ENCODE measurements around the gene ZNF652.
"Not testable (repeated sequence)": the region's sequence is repeated elsewhere in the genome, so short reads cannot be mapped to it uniquely, and the experiment has no call there.

Gene ZNF652

DNA sequence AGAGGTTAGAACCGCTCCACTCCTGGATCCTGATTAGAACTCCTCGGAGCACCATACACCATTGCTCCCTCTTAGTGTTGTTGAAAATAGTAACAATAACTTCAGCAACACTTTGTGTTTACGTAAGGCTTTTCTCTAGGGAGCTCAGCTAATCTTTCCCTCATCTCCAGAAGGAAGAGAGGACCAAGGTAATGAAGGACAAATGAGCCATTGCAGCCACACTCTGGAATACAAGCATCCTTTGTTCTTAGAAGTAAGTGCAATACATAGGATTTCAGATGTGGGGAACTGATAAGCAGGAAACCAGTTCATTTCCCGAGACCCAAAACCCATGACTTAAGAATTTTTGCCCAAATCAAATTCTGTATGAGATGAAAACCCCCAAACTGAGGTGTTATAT lies 22.9 kb upstream of the ZNF652 start:
- DNase-seq = no peak

DNA sequence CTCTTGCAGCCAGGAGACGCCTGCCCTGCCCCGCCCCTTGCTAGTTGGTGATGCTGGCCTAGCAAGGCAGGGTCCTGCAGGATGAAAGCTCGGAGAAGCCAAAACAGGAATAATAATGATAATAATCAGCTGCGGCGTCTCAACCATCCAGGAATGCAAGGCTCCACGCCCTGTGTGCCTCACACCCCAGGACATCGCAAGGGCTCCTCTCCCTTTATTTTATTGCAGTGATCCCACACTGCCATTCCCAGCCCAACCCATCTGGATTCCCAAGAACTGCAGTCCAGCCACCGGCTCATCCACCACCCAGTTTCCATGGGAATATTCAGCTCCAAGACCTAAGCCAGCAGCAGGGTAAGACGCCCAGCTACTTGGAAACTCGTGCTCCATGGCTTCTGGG lies 21.0 kb upstream of the ZNF652 start:
- no peak for DNase-seq

DNA sequence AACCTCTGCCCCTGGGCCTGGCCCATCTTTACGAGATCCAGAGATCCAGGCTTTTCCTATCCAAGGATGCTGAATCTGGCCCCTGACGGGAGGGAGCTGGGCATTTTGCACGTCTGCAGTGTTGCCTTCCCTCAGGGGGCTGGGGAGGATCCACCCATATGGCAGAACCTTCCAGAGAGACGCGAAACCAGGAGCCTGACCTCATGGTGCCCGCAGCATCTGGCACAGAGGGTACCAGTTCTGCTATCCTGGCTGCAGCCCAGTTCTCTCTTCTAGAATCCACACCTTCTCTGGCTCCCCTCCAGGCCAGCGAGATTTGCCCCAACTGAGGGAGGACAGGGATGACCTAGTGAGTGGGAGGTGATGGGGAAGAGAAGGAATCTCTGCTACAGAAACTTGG lies 20.5 kb upstream of the ZNF652 start:
- DNase-seq = no peak

DNA sequence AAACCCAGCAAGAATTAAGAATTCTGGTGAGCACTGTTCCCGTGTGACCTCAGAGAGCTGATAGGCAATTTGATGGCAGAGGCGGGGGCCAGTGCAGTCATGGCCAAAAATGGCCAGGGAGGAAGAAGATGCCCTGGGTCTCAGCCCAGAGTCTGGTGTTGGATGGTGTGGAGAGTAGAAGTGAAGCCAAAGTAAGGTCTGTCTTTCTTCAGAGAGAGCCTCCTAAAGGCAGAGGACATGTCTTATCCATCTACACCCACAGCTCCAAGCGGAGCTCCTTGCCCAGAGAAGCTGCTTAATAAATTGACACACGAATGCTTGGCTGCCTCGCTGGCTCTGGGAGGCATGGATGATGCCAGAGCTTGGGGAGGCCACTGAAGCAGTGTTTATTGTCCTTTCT lies 19.7 kb upstream of the ZNF652 start:
- no peak for DNase-seq

DNA sequence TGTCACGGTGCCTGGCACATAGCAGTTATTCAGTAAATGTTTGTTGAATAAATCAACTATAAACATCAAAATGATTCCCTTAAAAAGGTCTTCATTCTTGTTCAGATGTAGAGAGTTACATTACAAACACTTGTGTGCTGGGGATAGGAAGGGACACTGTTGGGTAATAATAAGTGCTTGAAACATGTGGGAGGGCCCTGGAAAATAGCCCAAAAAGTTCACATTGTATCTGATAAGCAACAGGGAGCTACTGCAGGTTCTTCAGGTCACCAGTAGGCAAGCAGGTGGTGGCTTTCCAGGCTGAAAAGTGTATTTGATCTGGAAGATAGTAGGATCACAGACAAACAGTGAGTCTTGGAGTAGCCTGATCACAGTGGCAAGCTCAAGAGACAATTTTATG lies 19.0 kb upstream of the ZNF652 start:
- no peak for DNase-seq

DNA sequence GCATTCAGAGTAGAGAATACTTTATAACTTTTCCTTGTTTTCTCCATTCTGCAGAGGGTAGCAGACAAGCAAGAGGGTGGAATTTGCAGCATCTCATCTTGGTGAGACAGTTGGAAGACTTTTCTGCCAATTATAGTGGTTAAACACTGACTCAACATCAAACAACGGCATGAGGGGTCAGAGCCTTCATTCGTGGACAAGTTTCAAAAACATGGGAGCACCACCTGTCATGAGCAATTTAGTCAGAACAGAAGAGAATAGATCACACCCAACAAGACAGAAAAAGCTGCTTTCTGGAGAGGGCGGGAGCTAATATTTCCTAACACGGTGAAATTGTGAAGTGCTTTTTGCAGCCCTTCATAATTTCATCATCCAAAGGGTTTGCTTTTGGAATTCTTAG lies 17.9 kb upstream of the ZNF652 start:
- no peak for DNase-seq

DNA sequence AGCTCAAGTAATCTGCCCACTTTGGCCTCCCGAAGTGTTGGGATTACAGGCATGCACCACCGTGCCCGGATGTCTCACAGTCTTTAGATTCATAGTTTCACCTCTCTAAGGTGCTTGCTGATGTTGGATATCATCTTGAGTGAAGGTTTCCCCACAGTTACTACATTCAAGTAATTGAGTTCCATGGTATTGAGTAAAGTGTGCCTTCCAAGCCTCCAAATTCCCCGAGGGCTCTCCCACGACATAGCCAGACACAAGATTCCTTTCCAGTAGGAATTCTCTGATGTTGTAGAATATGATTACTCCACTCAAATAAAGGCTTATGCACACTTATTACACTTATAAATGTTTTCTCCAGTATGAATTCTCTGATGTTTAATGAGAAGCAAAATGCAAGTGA lies 16.3 kb upstream of the ZNF652 start:
- no peak for DNase-seq

DNA sequence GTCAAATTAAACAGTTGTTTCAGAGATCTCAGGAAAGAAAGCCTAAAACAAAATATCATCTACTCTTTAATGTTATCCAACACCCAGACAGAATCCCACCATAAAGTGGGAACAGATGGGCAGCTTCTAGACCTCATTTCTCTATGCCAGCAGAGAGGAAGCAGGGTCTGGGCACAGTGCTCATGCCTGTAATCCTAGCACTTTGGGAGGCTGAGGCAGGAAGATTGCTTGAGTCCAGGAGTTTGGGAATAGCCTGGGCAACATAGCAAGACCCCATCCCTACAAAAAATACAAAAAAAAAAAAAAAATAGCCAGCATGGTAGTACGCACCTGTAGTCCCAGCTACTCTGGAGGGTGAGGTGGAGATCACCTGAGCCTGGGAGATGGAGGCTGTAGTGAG lies 13.5 kb upstream of the ZNF652 start:
- no peak for DNase-seq

DNA sequence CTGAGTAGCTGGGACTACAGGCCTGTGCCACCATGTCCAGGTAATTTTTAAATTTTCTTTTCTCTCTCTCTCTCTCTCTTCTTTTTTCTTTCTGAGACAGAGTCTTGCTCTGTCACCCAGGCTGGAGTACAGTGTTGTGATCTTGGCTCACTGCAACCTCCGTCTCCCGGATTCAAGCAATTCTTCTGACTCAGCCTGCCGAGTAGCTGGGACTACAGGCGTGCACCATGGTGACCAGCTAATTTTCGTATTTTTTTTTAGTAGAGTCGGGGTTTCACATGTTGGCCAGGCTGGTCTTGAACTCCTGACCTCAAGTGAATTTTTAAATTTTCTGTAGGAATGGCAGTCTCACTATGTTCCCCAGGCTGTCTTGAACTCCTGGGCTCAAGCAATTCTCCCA lies 11.1 kb upstream of the ZNF652 start:
- DNase-seq = no peak

DNA sequence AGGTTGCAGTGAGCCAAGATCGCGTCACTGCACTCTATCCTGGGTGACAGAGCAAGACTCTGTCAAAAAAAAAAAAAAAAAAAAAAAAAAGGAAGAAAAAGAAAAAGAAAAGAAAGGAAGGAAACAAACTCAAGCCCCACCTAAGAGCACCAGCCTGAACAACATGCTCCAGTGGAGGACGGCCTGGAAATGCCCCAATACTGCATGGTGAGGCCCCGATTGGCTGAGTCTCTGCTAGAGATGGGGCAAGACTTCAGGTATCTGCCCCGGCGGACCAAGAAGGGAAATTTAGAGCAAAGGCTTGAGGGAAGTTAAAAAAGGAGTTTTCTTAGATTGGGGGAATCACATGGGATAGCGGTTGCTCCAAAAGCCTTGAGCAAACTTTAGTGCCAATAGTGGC lies 10.4 kb upstream of the ZNF652 start:
- DNase-seq = no peak

DNA sequence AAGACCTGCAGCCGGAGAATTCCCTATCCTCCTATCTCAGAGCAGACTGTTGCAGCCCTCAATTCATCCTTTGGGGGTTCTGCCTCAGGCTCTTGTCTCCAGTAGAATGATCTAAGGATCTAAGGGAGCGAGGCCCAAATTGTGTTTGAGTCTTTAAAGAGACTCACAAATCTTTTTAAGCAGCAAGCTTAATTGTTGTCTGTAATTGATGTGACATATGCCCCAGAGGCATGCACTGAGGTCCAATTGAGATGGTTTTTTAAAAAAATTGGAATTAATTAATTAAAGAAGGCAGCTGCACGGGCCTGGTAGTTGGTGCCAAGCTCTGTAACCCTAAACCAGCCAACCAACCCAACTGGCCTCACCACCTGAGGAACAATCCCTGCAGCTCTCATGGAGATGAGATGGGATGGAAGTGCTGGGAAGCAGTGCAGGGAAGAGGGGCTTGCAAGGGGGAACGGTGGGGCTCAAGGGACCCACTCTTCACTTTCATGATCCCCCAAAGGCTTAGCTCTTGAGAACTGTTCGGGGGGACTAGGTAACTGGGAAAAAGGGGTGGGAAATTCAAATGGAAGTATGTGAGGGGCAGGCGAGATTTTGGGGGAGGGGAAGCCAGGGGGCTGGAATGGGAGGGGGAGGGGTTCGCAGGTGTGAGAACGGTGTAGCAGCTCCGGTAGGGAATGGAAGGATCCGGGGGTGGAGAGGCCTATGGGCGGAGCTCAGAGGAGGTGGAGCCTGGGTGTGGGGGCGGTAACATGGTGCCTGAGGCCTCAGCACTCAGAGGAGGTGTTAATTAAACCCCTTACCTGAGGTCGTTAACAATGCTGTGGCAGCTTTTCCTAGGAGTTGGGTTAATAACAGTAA lies 9.2 kb upstream of the ZNF652 start:
- DNase-seq = no peak

DNA sequence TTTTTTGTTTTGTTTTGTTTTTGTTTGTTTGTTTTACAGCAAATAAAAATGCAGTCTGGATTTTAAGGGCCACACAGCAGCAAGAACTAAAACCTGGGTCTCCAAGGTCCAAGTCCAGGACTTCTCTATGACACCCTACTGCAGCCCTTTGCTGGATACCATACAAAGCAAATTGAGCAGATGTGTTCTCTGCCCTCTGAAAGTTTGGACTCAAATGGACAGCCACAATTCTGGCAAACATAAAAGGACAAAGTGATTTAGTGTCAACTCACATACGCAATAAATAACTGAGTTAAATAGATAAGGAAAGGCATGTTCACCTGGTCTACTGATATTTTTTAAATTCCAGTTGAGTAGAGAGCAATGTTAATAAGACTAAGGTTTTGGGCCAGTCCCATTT lies 7.7 kb upstream of the ZNF652 start:
- no peak for DNase-seq

DNA sequence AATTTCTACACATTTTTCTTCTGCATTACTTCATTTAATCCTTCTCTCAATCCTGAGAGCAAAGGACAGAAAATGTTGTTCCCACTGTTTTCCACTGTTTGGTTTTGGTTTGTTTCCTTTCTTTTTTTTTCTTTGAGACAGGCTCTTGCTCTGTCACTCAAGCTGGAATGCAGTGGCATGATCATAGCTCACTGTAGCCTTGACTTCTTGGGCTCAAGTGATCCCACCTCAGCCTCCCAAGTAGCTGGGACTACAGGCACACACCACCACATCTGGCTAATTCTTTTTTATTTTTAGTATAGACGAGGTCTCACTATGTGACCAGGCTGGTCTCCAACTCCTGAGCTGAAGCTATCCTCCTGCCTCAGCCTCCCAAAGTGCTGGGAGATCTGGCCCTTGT lies 7.0 kb upstream of the ZNF652 start:
- DNase-seq = no peak

DNA sequence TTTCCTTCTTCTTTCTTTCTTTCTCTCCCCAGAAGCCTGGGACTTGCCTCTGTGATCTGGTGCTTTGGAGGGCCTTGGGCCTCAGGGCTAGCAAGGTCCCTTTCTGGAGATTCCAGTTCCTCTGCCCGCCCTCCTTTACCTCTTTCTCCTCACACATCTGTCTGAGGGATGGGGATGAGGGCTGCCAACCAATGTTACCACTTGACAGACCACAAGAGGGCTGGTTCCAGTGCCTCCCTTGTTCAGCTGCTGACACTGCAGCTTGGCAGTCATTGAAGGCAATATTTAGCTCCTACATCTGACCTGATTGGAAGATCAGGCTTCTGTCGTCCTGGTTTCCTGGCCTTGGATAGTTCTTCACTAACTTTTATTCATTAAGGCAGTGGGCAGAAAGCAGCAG lies 3.6 kb upstream of the ZNF652 start:
- DNase-seq = peak; percentile 44

DNA sequence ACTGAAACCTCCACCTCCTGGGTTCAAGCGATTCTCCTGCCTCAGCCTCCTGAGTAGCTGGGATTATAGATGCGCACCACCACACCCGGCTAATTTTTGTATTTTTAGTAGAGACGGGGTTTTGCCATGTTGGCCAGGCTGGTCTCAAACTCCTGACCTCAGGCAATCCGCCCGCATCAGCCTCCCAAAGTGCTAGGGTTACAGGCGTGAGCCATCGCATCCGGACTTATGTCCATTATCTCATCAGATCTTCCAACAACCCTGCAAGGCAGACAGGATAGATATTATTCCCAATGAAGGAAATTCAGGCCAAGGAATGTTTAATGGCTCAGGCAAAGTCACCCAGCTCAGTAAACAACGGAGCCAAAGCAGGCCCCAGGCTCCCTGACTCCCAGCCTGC lies 3.1 kb upstream of the ZNF652 start:
- not testable (repeated sequence) for DNase-seq

DNA sequence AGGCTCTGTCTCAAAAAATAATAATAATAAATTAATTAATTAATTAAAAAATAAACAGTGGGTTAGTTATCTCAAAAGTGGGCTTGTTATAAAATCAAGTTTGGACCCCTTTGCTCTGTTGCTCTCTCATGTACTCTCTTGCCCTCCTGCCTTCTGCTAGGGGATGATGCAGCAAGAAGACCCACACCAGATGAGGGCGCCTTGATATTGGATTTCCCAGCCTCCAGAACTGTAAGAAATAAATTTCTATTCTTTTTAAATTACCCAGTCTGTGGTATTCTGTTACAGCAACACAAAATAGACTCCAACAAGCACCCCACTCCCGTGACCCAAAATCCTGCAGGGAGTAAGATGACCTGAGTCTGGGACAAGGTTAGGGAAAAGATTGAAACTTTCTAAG lies 2.1 kb upstream of the ZNF652 start:
- DNase-seq = no peak

DNA sequence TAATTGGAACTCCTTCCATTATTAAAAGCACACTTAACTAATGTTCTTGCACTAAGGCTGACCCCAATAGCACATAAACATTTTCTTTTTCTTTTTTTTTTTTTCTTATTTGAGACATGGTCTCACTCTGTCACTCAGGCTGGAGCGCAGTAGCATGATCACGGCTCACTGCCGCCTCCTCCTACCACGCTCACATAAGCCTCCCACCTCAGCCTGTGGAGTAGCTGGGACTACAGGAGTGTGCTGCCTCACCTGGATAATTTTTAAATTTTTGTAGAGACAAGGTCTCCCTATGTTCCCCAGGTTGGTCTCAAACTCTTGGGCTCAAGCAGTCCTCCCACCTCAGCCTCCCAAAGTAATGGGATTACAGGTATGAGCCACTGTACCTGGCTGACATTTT lies 1.2 kb upstream of the ZNF652 start:
- DNase-seq = no peak

DNA sequence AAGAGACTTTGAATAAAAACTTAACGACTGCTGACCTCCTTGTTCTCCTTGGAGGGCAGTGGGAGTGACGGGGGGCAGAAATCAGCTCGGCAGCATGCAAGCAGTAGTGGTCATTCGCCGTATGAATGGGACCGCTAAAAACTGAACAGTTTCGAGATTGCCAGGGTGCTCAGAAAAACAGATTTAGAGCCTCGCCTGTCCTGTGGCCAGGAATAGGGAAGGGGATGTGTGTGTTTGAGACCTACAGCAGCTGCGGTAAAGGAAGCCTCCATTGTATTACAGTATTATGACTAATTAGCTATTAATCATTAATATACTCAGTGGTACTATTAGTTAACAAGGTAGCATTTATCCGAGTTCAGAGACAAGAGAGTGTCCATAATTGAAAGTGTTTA lies 670 bp upstream of the ZNF652 start:
- DNase-seq = no peak

DNA sequence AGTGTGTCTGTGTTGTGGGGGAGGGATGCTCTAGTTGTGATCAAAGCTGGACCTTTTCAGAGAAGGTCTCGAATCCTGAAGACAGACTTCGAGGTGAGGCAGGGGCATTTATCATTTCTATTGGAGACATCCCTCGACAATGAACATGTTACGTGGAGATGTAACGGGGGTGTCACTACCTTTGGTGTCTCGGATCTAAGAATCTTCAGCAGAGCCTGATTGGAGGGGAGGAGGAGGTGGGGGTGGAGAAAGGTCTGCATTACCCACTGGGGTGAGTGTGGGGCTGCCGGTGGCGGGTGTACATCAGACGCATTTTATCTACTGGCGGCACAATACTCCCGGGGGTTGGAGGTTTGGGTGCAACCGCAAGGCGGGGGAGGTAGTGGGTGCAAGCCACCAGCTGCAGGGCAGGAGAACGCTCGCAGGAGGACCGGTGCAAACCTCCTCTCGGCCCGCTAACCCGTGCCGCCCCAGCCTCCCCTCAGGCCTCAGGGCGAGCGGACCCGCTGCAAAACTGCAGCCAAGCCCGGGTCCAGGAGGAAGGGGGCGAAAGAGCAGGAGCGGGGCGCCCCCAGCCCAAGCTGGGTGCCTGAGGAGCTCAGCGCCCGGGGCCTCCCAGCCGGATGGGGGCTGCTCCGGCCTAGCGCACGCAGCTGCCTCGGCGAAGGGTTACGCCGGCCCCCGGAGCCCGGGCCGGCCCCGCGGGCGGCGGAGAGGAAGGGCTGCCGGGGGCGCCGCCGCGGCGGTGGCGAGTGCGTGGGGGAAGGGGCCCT lies 735 bp downstream of the ZNF652 start:
- DNase-seq = peak; percentile 88

DNA sequence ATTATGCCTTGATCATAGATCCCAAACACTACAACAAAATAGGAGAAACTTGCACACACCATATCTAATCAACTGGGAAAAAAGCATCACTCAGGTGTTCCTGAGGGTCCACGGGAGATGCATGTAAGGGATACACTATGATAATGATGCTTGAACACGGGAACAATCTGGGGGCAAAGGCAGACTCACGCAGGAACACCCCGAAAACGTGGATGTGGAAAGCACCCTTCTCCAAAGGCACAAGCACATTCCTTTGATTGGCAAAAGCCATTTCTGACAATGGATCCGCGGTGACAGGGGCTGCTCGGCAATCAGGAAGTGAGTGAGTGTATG lies 1.3 kb downstream of the ZNF652 start:
- DNase-seq = no peak

DNA sequence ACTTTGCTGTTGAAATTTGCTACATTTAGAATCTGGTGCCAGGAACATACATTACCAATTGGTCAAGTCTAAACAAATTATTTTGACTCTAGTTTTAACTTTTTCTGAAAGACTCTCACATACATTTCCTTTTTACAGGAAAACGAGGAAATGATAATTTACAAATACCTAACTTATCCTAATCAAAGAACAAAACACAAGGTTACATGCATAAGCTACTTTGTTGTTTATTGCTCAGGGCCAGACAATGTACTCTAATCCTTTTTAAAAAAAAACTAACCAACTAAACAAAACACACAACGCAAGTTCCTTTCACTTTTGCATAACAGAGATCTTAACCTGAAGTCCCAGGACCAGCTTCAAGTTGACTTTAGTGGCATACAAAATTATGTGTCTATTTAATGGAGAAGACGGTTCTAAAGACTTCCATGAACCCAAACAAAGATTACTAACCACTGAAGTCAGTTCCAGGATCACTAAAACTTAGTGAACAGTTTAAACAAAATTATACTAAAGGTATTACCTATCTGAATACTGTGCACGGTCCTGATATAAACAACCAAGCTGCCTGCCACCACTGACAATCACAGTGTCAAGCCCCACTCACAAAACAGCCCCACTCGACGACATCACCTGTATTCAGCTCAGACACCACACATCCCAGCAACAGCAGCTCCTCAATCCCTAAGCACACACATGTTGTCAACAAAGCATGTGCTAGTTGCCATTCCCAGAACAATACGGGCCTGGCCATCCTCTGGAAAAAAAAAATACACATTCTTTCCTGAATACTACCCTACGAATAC lies 1.9 kb downstream of the ZNF652 start:
- DNase-seq = no peak

DNA sequence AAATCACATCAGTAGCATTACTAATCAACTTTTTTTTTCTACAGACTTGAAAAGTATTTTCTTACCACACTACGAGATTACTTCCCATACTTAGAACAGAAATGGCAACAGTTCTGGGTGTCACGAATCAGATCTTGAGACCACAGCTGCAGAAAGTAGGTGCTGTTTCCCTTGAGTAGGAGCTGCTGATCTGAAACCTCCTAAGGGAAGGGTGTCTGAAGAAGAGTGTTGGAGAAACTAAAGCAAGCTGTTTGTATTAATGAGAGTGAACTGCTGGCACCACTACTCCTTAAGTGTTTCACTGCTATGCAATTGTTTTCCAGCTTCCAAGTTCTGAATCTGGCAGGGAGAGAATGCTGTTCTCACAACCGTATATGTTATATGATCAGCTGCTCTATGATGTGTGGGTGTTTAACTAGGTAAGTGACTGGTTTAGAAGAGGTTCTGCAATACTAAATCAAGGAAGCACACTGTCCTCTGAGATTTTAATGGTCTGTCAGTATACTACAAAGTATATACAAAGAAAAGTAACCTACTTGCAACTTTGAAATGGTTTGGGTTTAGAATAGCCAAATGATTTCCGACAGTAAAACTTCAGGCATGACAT lies 3.3 kb downstream of the ZNF652 start:
- DNase-seq = peak; percentile 11

DNA sequence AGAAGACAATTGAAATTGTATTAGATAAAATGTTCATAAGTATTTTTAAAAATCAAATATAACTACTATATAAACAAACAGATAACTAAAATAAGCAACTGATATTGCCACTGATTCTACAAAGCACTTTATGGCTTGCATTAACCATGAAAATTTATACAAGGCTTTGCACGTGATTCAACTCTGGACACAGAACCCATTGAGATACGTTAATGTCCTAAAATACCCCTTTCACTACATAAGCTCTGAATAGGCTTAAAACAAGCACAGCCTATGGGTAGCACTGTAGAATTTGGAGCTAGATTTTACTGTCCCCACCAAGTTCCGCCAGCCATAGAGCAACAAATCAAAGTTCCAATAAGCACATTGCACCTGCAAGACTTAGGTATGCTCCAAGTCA lies 4.5 kb downstream of the ZNF652 start:
- no peak for DNase-seq

Data from activated gamma-delta T cell treated with Interleukin-2 at 50 U/mL for 16 hours (primary cell).